Uterus (tissue), 2 donors: Measurements from ENCODE around the gene COL9A3.

Experiments
- POLR2A ChIP-seq, 2 donors: fragments of 450-650 bp; IDR thresholded peaks; one replicate each; pipeline ENCODE4 v1.6.1; 2016; ENCODE audit warnings: antibody characterized with exemption in 2 of 2, mild to moderate bottlenecking in 1 of 2, moderate library complexity in 1 of 2
- TF ChIP-seq, protein P1 (sequence below), 4 experiments: fragments of 200-600 bp in 2 of 4; fragments of 450-650 bp in 2 of 4; sonication (generic) in 2 of 4; IDR thresholded peaks; one replicate each; pipeline ENCODE4 v1.5.1; 2016 to 2019; ENCODE audit warnings: antibody characterized with exemption in 4 of 4, mild to moderate bottlenecking in 2 of 4, moderate library complexity in 1 of 4

DNA sequence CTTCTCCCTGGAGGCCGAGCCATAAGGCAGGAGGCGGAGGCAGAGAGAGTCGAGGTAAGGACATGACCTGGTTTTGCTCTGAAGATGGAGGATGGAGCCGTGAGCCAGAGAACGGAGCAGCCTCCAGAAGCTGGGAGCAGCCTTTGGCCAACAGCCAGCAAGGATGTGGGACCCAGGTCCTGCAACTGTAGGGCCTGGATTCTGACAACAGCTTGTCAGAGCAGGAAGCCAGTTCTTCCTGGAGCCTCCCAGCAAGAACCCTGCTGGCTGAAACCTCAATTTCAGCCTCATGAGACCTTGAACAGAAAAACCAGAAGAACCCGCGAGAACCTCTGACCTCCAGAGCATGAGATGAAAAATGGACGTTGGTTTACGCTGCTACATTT is 34.0 kb upstream of the COL9A3 start:
- TF ChIP-seq, protein P1, sequence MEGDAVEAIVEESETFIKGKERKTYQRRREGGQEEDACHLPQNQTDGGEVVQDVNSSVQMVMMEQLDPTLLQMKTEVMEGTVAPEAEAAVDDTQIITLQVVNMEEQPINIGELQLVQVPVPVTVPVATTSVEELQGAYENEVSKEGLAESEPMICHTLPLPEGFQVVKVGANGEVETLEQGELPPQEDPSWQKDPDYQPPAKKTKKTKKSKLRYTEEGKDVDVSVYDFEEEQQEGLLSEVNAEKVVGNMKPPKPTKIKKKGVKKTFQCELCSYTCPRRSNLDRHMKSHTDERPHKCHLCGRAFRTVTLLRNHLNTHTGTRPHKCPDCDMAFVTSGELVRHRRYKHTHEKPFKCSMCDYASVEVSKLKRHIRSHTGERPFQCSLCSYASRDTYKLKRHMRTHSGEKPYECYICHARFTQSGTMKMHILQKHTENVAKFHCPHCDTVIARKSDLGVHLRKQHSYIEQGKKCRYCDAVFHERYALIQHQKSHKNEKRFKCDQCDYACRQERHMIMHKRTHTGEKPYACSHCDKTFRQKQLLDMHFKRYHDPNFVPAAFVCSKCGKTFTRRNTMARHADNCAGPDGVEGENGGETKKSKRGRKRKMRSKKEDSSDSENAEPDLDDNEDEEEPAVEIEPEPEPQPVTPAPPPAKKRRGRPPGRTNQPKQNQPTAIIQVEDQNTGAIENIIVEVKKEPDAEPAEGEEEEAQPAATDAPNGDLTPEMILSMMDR (IDR thresholded peaks at IDR 0.05) = no peak
- TF ChIP-seq POLR2A (IDR thresholded peaks at IDR 0.05) = no peak
